HepG2 (cell line): Measurements from ENCODE around the gene PPM1G. TPM values are rescaled to one million over a fixed set of nuclear protein-coding genes. Genes with fewer than 3 reads are reported as not detected.

Experiments
- ATRX ChIP-seq: sonication (generic); formaldehyde crosslinking; IDR thresholded peaks from 2 replicates; pipeline ENCODE4 v1.4.0; 2020; ENCODE audit warnings: missing genetic modification reagents, borderline replicate concordance
- IRF1 ChIP-seq: sonication (generic); formaldehyde crosslinking; IDR thresholded peaks from 2 replicates; pipeline ENCODE4 v1.4.0; 2020; ENCODE audit warnings: low read depth, mild to moderate bottlenecking, missing genetic modification reagents
- MTA3 ChIP-seq: sonication (generic); formaldehyde crosslinking; IDR thresholded peaks from 2 replicates; pipeline ENCODE4 v1.4.0; 2020; ENCODE audit warnings: missing genetic modification reagents
- PRPF4 ChIP-seq: fragments of 200-400 bp; formaldehyde crosslinking; IDR thresholded peaks from 2 replicates; pipeline ENCODE4 v1.6.1; 2016; ENCODE audit warnings: low read length, low read depth; ENCODE audit not compliant: poor library complexity, severe bottlenecking
- RXRA ChIP-seq: sonication (generic); formaldehyde crosslinking; IDR thresholded peaks from 2 replicates; pipeline ENCODE4 v1.5.1; 2020; ENCODE audit warnings: missing genetic modification reagents
- SNAPC5 ChIP-seq: sonication (generic); formaldehyde crosslinking; IDR thresholded peaks from 2 replicates; pipeline ENCODE4 v1.8.1; 2023; ENCODE audit warnings: mild to moderate bottlenecking, missing genetic modification reagents, borderline replicate concordance
- SYNCRIP ChIP-seq: fragments of 200-400 bp; formaldehyde crosslinking; IDR thresholded peaks from 2 replicates; pipeline ENCODE4 v1.6.1; 2018; ENCODE audit warnings: mild to moderate bottlenecking, low read depth, low read length; ENCODE audit not compliant: insufficient read depth
- TEAD3 ChIP-seq: optimal IDR thresholded peaks from 2 replicates; pipeline ENCODE3; 2016; ENCODE audit warnings: borderline replicate concordance
- TFAP4 ChIP-seq: sonication (generic); IDR thresholded peaks from 2 replicates; pipeline ENCODE4 v1.6.1; 2016; ENCODE audit warnings: low read depth, borderline replicate concordance
- ZNF33B ChIP-seq: sonication (generic); formaldehyde crosslinking; IDR thresholded peaks from 2 replicates; pipeline ENCODE4 v1.5.1; 2020; ENCODE audit warnings: mild to moderate bottlenecking, missing genetic modification reagents
- ZNF460 ChIP-seq: sonication (generic); formaldehyde crosslinking; IDR thresholded peaks from 2 replicates; pipeline ENCODE4 v1.5.1; 2020; ENCODE audit warnings: missing genetic modification reagents, mild to moderate bottlenecking, borderline replicate concordance
- ZNF468 ChIP-seq: sonication (generic); formaldehyde crosslinking; IDR thresholded peaks from 2 replicates; pipeline ENCODE4 v1.8.0; 2022; ENCODE audit warnings: mild to moderate bottlenecking, moderate library complexity, missing genetic modification reagents
- polyA plus RNA-seq, 8 experiments: library from polyadenylated mRNA; depleted of rRNA in 3 of 8; stranded (reverse) in 7 of 8; unstranded in 1 of 8; fragments of >200 nt; fragmentation: Illumina TruSeq in 4 of 8; extraction: Trizol in 4 of 8; gene quantifications; 2 replicates each; pipeline versions ENCODE4 v1.2.1 to v1.2.3, GENCODE V29; 2011 to 2016; ENCODE audit warnings: low read depth in 4 of 8, missing spikeins in 1 of 8, mixed read lengths in 1 of 8; ENCODE audit not compliant: insufficient read depth in 1 of 8
- total RNA-seq, 5 experiments: library from RNA; depleted of rRNA; stranded (reverse); fragments of >200 nt; fragmentation: Illumina TruSeq; extraction: Trizol; gene quantifications; 2 replicates each; pipeline ENCODE4 v1.2.3, GENCODE V29; 2016; ENCODE audit warnings: low read depth in 1 of 5
- TF ChIP-seq, protein P1 (sequence below): sonication (generic); formaldehyde crosslinking; IDR thresholded peaks from 2 replicates; pipeline ENCODE4 v1.9.0; 2021; ENCODE audit warnings: missing genetic modification reagents, borderline replicate concordance
- TF ChIP-seq, protein P2 (sequence below): sonication (generic); formaldehyde crosslinking; IDR thresholded peaks from 2 replicates; pipeline ENCODE4 v1.4.0; 2020; ENCODE audit warnings: missing genetic modification reagents, borderline replicate concordance
- TF ChIP-seq, protein P3 (sequence below): sonication (generic); formaldehyde crosslinking; IDR thresholded peaks from one replicate; pipeline ENCODE4 v1.5.1; 2020; ENCODE audit warnings: mild to moderate bottlenecking, missing genetic modification reagents; ENCODE audit errors: not compliant biosample characterization

PPM1G gene
- total and polyA plus RNA-seq, 2 of the 13 experiments (the other 11 are each of a cell fraction or from before 2014, with no cell fraction given) = 58.2 to 213 TPM

DNA sequence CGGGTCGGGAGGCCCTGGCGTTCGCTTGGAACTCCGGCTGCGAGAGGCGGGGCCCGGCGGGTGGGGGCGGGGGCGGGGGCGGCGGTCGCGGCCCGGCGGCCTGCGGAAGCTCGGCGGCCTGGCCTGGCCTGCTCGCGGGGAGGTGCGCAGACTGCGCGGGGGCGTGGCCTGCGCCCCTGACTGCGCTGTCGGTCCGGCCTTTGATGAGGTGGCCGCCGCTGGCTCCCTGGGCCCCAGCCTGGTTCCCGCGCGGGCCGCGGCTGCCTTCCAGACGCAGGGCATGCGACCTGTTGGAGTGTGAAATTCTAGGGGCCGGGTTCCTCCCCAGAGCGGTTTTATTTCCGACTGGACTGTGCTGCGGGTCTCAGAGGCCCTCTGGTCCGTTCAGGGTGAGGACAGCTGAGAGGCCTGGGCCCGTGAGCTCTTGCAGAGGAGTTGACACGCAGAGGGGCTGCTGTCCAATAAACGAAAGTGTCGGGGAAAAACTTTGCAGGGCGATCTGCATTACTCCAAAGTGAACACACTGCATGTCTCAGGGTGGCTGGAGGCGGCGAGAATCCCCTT lies 19.7 kb upstream of the PPM1G start (continued):
- no peak for TF ChIP-seq PRPF4
- TF ChIP-seq IRF1 (CRISPR knock-in tag) = 0 out of 2 replicates have a peak, but pooled peaks have one; percentile 36
- TF ChIP-seq SYNCRIP = no peak
- TF ChIP-seq TFAP4 = peak; percentile 70; the same call in 1 of the 2 replicates
- peak; percentile 45; the same call in 1 of the 2 replicates for TF ChIP-seq RXRA
- TF ChIP-seq ZNF460 (CRISPR knock-in tag) = no peak
- no peak for TF ChIP-seq ATRX (CRISPR knock-in tag)
- TF ChIP-seq, protein P1, sequence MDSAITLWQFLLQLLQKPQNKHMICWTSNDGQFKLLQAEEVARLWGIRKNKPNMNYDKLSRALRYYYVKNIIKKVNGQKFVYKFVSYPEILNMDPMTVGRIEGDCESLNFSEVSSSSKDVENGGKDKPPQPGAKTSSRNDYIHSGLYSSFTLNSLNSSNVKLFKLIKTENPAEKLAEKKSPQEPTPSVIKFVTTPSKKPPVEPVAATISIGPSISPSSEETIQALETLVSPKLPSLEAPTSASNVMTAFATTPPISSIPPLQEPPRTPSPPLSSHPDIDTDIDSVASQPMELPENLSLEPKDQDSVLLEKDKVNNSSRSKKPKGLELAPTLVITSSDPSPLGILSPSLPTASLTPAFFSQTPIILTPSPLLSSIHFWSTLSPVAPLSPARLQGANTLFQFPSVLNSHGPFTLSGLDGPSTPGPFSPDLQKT = 0 out of 2 replicates have a peak, but pooled peaks have one; percentile 70
- TF ChIP-seq MTA3 = no peak
- TF ChIP-seq SNAPC5 (CRISPR knock-in tag) = no peak
- TF ChIP-seq ZNF468 = 0 out of 2 replicates have a peak, but pooled peaks have one; percentile 3
- no peak for TF ChIP-seq ZNF33B (CRISPR knock-in tag)
- TF ChIP-seq TEAD3 = peak; percentile 54
- TF ChIP-seq, protein P2, sequence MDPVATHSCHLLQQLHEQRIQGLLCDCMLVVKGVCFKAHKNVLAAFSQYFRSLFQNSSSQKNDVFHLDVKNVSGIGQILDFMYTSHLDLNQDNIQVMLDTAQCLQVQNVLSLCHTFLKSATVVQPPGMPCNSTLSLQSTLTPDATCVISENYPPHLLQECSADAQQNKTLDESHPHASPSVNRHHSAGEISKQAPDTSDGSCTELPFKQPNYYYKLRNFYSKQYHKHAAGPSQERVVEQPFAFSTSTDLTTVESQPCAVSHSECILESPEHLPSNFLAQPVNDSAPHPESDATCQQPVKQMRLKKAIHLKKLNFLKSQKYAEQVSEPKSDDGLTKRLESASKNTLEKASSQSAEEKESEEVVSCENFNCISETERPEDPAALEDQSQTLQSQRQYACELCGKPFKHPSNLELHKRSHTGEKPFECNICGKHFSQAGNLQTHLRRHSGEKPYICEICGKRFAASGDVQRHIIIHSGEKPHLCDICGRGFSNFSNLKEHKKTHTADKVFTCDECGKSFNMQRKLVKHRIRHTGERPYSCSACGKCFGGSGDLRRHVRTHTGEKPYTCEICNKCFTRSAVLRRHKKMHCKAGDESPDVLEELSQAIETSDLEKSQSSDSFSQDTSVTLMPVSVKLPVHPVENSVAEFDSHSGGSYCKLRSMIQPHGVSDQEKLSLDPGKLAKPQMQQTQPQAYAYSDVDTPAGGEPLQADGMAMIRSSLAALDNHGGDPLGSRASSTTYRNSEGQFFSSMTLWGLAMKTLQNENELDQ (CRISPR knock-in tag) = no peak
- TF ChIP-seq, protein P3, sequence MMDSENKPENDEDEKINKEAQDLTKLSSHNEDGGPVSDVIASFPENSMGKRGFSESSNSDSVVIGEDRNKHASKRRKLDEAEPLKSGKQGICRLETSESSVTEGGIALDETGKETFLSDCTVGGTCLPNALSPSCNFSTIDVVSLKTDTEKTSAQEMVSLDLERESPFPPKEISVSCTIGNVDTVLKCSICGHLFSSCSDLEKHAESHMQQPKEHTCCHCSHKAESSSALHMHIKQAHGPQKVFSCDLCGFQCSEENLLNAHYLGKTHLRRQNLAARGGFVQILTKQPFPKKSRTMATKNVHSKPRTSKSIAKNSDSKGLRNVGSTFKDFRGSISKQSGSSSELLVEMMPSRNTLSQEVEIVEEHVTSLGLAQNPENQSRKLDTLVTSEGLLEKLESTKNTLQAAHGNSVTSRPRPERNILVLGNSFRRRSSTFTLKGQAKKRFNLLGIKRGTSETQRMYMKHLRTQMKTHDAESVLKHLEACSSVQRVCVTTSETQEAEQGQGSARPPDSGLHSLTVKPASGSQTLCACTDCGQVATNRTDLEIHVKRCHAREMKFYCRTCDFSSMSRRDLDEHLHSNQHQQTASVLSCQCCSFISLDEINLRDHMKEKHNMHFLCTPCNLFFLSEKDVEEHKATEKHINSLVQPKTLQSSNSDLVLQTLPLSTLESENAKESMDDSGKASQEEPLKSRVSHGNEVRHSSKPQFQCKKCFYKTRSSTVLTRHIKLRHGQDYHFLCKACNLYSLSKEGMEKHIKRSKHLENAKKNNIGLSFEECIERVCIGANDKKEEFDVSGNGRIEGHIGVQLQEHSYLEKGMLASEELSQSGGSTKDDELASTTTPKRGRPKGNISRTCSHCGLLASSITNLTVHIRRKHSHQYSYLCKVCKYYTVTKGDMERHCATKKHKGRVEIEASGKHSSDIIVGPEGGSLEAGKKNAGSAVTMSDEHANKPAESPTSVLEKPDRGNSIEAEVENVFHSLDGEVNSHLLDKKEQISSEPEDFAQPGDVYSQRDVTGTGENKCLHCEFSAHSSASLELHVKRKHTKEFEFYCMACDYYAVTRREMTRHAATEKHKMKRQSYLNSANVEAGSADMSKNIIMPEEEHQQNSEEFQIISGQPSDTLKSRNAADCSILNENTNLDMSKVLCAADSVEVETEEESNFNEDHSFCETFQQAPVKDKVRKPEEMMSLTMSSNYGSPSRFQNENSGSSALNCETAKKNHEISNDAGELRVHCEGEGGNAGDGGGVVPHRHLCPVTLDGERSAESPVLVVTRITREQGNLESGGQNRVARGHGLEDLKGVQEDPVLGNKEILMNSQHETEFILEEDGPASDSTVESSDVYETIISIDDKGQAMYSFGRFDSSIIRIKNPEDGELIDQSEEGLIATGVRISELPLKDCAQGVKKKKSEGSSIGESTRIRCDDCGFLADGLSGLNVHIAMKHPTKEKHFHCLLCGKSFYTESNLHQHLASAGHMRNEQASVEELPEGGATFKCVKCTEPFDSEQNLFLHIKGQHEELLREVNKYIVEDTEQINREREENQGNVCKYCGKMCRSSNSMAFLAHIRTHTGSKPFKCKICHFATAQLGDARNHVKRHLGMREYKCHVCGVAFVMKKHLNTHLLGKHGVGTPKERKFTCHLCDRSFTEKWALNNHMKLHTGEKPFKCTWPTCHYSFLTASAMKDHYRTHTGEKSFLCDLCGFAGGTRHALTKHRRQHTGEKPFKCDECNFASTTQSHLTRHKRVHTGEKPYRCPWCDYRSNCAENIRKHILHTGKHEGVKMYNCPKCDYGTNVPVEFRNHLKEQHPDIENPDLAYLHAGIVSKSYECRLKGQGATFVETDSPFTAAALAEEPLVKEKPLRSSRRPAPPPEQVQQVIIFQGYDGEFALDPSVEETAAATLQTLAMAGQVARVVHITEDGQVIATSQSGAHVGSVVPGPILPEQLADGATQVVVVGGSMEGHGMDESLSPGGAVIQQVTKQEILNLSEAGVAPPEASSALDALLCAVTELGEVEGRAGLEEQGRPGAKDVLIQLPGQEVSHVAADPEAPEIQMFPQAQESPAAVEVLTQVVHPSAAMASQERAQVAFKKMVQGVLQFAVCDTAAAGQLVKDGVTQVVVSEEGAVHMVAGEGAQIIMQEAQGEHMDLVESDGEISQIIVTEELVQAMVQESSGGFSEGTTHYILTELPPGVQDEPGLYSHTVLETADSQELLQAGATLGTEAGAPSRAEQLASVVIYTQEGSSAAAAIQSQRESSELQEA (CRISPR knock-in tag) = no peak
